GM04503 (cell line): ENCODE measurements around the gene TGM1.

Source experiments
- DNase-seq: peaks from one replicate; pipeline ENCODE4 v3.0.0-alpha.2; 2012; ENCODE audit warnings: low read depth

TGM1 gene

GRCh38 chr14:24271134-24271833 lies 8.3 kb upstream of the TGM1 start, which contains the start of gene RABGGTA:
Gene RABGGTA (minus strand): TSS chr14:24271597. CDS start chr14:24271115, 482 bp downstream.
- DNase-seq = no peak

- DNase-seq = no peak
Measured at GRCh38 chr14:24270537-24271133, 7.7 kb upstream of the TGM1 start.

- no peak for DNase-seq
Measured at GRCh38 chr14:24269910-24270536, 7.0 kb upstream of the TGM1 start.

- DNase-seq = no peak
Measured at GRCh38 chr14:24269368-24269767, 6.4 kb upstream of the TGM1 start.

GRCh38 chr14:24268225-24268624 lies 5.2 kb upstream of the TGM1 start:
- no peak for DNase-seq

GRCh38 chr14:24267516-24267915 lies 4.5 kb upstream of the TGM1 start:
- DNase-seq = no peak

GRCh38 chr14:24266344-24267244 lies 3.6 kb upstream of the TGM1 start:
- no peak for DNase-seq

GRCh38 chr14:24264298-24264697 lies 1.3 kb upstream of the TGM1 start:
- no peak for DNase-seq

- DNase-seq = no peak
Measured at GRCh38 chr14:24263848-24264247, 871 bp upstream of the TGM1 start.

- no peak for DNase-seq
Measured at GRCh38 chr14:24261969-24262327, 1.0 kb downstream of the TGM1 start.

- DNase-seq = no peak
Measured at GRCh38 chr14:24261256-24261968, 1.6 kb downstream of the TGM1 start.

GRCh38 chr14:24260780-24261157 lies 2.2 kb downstream of the TGM1 start:
- DNase-seq = no peak

- no peak for DNase-seq
Measured at GRCh38 chr14:24260026-24260779, 2.8 kb downstream of the TGM1 start.

- no peak for DNase-seq
Measured at GRCh38 chr14:24259282-24260025, 3.5 kb downstream of the TGM1 start.

- DNase-seq = no peak
Measured at GRCh38 chr14:24258548-24259265, 4.3 kb downstream of the TGM1 start.

- DNase-seq = no peak
Measured at GRCh38 chr14:24258119-24258518, 4.9 kb downstream of the TGM1 start.

GRCh38 chr14:24256960-24257359 lies 6.0 kb downstream of the TGM1 start:
- DNase-seq = no peak

- no peak for DNase-seq
Measured at GRCh38 chr14:24255931-24256711, 6.9 kb downstream of the TGM1 start.

- DNase-seq = no peak
Measured at GRCh38 chr14:24255438-24255837, 7.5 kb downstream of the TGM1 start.
